Vagina (tissue), 2 donors: ENCODE measurements around the gene NRXN3. TPM values are rescaled to one million over a fixed set of nuclear protein-coding genes. Genes with fewer than 3 reads are reported as not detected.

ENCODE experiments used
- DNase-seq, 2 donors: peaks; one replicate each; pipeline ENCODE4 v3.0.0-alpha.2; 2017; ENCODE audit errors: extremely low spot score in 2 of 2
- H3K27ac ChIP-seq: fragments of 200-600 bp; sonication (generic); one replicate; pipeline ENCODE4 v1.5.1; 2019
- H3K27me3 ChIP-seq: fragments of 200-600 bp; sonication (generic); one replicate; pipeline ENCODE4 v1.5.1; 2019
- H3K36me3 ChIP-seq, 2 donors: fragments of 200-600 bp; sonication (generic); one replicate each; pipeline ENCODE4 v1.5.1; 2017 to 2019
- H3K4me1 ChIP-seq: fragments of 200-600 bp; sonication (generic); one replicate; pipeline ENCODE4 v1.5.1; 2019
- H3K4me3 ChIP-seq, 2 donors: fragments of 200-600 bp; sonication (generic); 1 replicate in 1 of 2; 2 replicates in 1 of 2; pipeline ENCODE4 v1.5.1; 2016 to 2019
- H3K9me3 ChIP-seq: fragments of 200-600 bp; sonication (generic); one replicate; pipeline ENCODE4 v1.5.1; 2019
- POLR2A ChIP-seq, 2 donors: fragments of 450-650 bp; IDR thresholded peaks; one replicate each; pipeline ENCODE4 v1.6.1; 2017; ENCODE audit warnings: antibody characterized with exemption in 2 of 2, mild to moderate bottlenecking in 2 of 2, moderate library complexity in 2 of 2
- POLR2AphosphoS5 ChIP-seq, 2 donors: sonication (generic); formaldehyde crosslinking; IDR thresholded peaks; one replicate each; pipeline ENCODE4 v1.9.0; 2017; ENCODE audit warnings: antibody characterized with exemption in 2 of 2, mild to moderate bottlenecking in 2 of 2, low read depth in 1 of 2; ENCODE audit not compliant: insufficient read depth in 1 of 2
- intact Hi-C: fragments of 100-400 bp; cut with DNase I; formaldehyde crosslinking; loops from one replicate; pipeline ENCODE4 v1.15.1; 2023
- total RNA-seq: library from RNA; depleted of rRNA; stranded (reverse); fragments of >200 nt; gene quantifications from one replicate; pipeline ENCODE4 v1.2.3, GENCODE V29; 2016
- TF ChIP-seq, protein P1 (sequence below), 3 experiments: fragments of 450-650 bp in 2 of 3; fragments of 200-600 bp in 1 of 3; sonication (generic) in 1 of 3; IDR thresholded peaks; one replicate each; pipeline ENCODE4 v1.5.1; 2017 to 2019; ENCODE audit warnings: antibody characterized with exemption in 3 of 3, mild to moderate bottlenecking in 2 of 3, moderate library complexity in 2 of 3

Gene NRXN3
- total RNA-seq, 1 donor from 2014 or later: 4.7 TPM

- DNase-seq: no peak
- no peak overlapping the region for H3K27ac ChIP-seq
- no peaks in the 10 kb centered on the region for H3K27me3 ChIP-seq
- H3K36me3 ChIP-seq: no peaks in the 10 kb centered on the region
- intact Hi-C loops: no loop called here
- peak overlapping the region; percentile 47 to 56 for H3K4me3 ChIP-seq
- H3K4me1 ChIP-seq: peaks cover 25% of the 10 kb centered on the region
- TF ChIP-seq POLR2AphosphoS5 (IDR thresholded peaks at IDR 0.05; ENCODE audit: insufficient read depth in 1 of 2, low read depth in 1 of 2) (no peak), POLR2A (IDR thresholded peaks at IDR 0.05) (no peak)
- TF ChIP-seq, protein P1, sequence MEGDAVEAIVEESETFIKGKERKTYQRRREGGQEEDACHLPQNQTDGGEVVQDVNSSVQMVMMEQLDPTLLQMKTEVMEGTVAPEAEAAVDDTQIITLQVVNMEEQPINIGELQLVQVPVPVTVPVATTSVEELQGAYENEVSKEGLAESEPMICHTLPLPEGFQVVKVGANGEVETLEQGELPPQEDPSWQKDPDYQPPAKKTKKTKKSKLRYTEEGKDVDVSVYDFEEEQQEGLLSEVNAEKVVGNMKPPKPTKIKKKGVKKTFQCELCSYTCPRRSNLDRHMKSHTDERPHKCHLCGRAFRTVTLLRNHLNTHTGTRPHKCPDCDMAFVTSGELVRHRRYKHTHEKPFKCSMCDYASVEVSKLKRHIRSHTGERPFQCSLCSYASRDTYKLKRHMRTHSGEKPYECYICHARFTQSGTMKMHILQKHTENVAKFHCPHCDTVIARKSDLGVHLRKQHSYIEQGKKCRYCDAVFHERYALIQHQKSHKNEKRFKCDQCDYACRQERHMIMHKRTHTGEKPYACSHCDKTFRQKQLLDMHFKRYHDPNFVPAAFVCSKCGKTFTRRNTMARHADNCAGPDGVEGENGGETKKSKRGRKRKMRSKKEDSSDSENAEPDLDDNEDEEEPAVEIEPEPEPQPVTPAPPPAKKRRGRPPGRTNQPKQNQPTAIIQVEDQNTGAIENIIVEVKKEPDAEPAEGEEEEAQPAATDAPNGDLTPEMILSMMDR (IDR thresholded peaks at IDR 0.05): no peak
- no peaks in the 10 kb centered on the region for H3K9me3 ChIP-seq
These were observed 1108.2 kb downstream of the NRXN3 start for GRCh38 chr14:79278286-79278797.

DNA sequence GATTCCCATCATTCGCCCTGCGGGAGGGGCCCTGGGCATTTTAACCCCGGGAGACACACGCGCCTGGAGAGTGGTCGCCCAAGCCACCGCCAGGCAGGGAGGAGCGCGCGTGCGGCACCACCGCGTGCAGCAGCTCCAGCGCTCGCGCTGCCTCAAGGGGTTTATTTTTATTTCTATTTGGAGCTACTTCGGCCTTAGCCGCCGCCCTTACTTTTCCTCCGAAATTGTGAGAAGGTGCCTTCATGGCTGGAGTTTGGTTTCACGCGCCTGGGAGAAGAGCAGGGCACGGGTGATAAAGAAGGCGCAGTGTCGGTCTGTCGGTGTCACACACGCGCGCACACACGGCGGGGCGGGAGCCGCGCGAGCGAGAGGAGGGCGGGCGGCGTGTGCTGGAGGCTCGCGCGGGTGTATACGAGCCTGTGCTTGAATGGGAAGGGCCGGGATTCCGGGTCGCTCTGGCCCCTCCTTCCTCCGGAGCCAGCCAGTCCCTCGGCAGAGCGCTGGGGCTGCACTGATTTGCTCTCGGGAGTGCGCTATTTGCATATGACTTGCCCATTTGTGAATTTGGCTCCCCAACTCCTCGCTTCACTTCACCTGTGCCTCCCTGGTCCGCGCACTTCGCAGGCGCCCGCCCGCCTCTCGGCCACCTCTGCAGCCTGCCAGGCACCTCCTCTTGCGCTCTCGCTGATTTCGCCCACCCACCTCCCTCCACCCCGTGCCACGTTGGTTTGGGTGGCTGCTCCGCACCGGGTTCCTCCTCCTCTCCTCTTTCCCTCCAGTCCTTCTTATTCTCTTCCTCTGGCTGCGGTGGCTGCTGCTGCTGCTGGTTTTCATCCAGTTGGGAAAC lies 1108.8 kb downstream of the NRXN3 start:
- Histone ChIP-seq H3K9me3 (no peaks in the 10 kb centered on the region), H3K27ac (no peak overlapping the region), H3K36me3 (no peaks in the 10 kb centered on the region), H3K4me3 (peak overlapping the region; percentile 47 to 56), H3K4me1 (peaks cover 25% of the 10 kb centered on the region), H3K27me3 (no peaks in the 10 kb centered on the region)
- DNase-seq: no peak
- intact Hi-C loops: no loop called here
- TF ChIP-seq POLR2AphosphoS5 (IDR thresholded peaks at IDR 0.05; ENCODE audit: insufficient read depth in 1 of 2, low read depth in 1 of 2): peak in 1 of 2 donors; percentile 40
- TF ChIP-seq, protein P1 (IDR thresholded peaks at IDR 0.05): no peak

DNA sequence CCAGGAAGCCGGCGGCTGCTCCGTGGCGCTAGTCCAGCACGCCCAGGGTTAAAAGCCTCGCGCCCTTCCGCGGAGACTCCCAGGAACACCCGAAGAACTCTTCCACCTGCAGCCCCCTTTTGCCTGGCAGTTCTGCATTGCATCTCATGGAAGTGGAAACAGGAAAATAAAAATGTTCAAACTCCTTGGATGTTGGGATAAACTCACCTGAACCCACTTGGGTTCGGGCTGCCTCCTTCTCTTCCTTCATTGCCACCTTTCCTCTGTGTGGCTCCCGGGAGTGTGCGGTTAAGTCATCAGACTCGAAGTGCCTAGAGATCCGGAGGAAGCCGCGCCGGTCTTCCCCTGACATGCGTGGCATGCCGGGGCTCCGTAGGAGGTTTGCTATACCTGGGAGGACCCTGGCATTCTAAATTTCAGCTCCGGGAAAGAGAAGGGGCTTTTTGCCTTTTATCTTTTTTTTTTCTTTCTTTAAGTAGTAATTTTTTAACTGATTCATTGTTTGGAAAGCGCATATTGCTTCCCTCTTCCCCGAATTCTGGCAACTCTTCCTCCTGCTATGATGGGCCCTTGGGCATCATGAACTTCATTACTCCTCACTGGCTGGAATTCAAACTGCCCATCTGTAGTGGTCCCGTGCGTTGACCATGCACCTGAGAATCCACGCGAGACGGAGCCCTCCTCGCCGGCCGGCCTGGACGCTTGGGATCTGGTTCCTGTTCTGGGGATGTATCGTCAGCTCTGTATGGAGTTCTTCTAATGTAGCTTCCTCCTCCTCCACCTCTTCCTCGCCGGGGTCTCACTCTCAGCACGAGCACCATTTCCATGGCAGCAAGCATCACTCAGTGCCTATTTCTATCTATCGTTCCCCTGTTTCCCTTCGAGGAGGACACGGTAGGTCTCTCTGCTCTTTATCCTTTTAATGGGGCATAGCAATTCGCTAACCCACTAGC lies 1109.7 kb downstream of the NRXN3 start:
- Histone ChIP-seq H3K9me3 (no peaks in the 10 kb centered on the region), H3K4me1 (peaks cover 25% of the 10 kb centered on the region), H3K36me3 (no peaks in the 10 kb centered on the region), H3K27ac (no peak overlapping the region), H3K27me3 (no peaks in the 10 kb centered on the region), H3K4me3 (peak overlapping the region; percentile 47 to 56)
- no peak for DNase-seq
- TF ChIP-seq POLR2AphosphoS5 (IDR thresholded peaks at IDR 0.05; ENCODE audit: insufficient read depth in 1 of 2, low read depth in 1 of 2): no peak
- TF ChIP-seq POLR2A (IDR thresholded peaks at IDR 0.05): no peak
- TF ChIP-seq, protein P1 (IDR thresholded peaks at IDR 0.05): no peak
- intact Hi-C loops: no loop called here

GRCh38 chr14:79281244-79282152 lies 1111.3 kb downstream of the NRXN3 start:
- TF ChIP-seq, protein P1 (IDR thresholded peaks at IDR 0.05): no peak
- no peak for DNase-seq
- Histone ChIP-seq H3K4me3 (no peak overlapping the region), H3K4me1 (peaks cover 25% of the 10 kb centered on the region), H3K27me3 (no peaks in the 10 kb centered on the region), H3K36me3 (no peaks in the 10 kb centered on the region), H3K9me3 (no peaks in the 10 kb centered on the region), H3K27ac (no peak overlapping the region)
- intact Hi-C loops: no loop called here
